ENCODE data around the gene AKAP5. TPM values are rescaled to one million over a fixed set of nuclear protein-coding genes. Genes with fewer than 3 reads are reported as not detected.

Gene AKAP5
- total and polyA plus RNA-seq, 2 of the 8 experiments (the other 6 are each of a cell fraction or from before 2014, with no cell fraction given) = 0.50 to 3.8 TPM

- H3K56ac ChIP-seq (replicated peaks; ENCODE audit: insufficient read length, low read depth, low read length) = peak overlapping the region; percentile 81
- no peak overlapping the region for H3K23ac ChIP-seq (ENCODE audit: insufficient read length)
- CTCF ChIA-PET (ENCODE audit: partially characterized antibody) = interaction anchor here (0.6 to 1.7 kb wide), 8 partner anchors 9 to 268 kb away, joined by 3 to 4 read pairs (median 3); no protein-coding TSS in a partner anchor
- H3K23me2 ChIP-seq (ENCODE audit: low read depth, low read length) = peaks cover 19% of the 10 kb centered on the region
- H4K5ac ChIP-seq (ENCODE audit: insufficient read length, low read depth, low read length) = peak overlapping the region; percentile 91
- H2BK20ac ChIP-seq (ENCODE audit: low read length) = no peak overlapping the region
- FAIRE-seq (no peak), DNase-seq (ENCODE audit: low read depth in 1 of 2, low spot score in 2 of 2) (no peak)
- peak overlapping the region; percentile 96 for H2BK5ac ChIP-seq (ENCODE audit: low read depth, low read length)
- POLR2A ChIA-PET (ENCODE audit: partially characterized antibody) = interaction anchor here (0.7 to 4.4 kb wide), 11 partner anchors 8 to 206 kb away, joined by 3 to 52 read pairs (median 3); partner anchors contain the start of genes AKAP5 and HSPA2
- TF ChIP-seq PHF8 (conservative IDR thresholded peaks at IDR 0.05; ENCODE audit: low read depth, low read length) (no peak), SIN3A (conservative IDR thresholded peaks at IDR 0.05 in 1 of 2, IDR thresholded peaks at IDR 0.05 in 1 of 2; ENCODE audit: low read depth in 1 of 2, low read length in 2 of 2) (peak in 1 of 2 experiments; percentile 44; a peak in 1 of 4 replicates), GABPA (IDR thresholded peaks at IDR 0.05; ENCODE audit: borderline replicate concordance, insufficient read depth, low read length) (0 out of 2 replicates have a peak, but pooled peaks have one; percentile 8)
- peaks cover 2 to 10% (median 8%) of the 10 kb centered on the region in 4 experiments; a peak in 4 of 7 replicates for H3K4me1 ChIP-seq (replicated peaks in 1 of 4; ENCODE audit: control insufficient read depth in 3 of 4, insufficient read depth in 4 of 4, low read length in 3 of 4)
- H2AFZ ChIP-seq (ENCODE audit: low read length) = peak overlapping the region; percentile 21; the same call in 1 of the 2 replicates
- H3K18ac ChIP-seq (ENCODE audit: extremely low read depth, low read length) = no peak overlapping the region; the same call in 1 of the 2 replicates
- peaks cover 11 to 63% of the 10 kb centered on the region in 2 experiments; a peak in 3 of 4 replicates for H3K79me2 ChIP-seq (ENCODE audit: control insufficient read depth in 1 of 2, insufficient read depth in 2 of 2, low read length in 2 of 2)
- no peaks in the 10 kb centered on the region; a peak in 1 of 8 replicates for H3K36me3 ChIP-seq (ENCODE audit: control insufficient read depth in 2 of 4, insufficient read depth in 4 of 4, low read length in 3 of 4)
- peak overlapping the region; percentile 68 to 93 (median 78) for H3K4me3 ChIP-seq (ENCODE audit: extremely low read depth in 1 of 4, insufficient read depth in 2 of 4, low read depth in 3 of 4, low read length in 4 of 4)
- 10% methylated on average over 29 of the region's 29 CpGs; no CpG with 5 or more reads in 1 of the 2 experiments for WGBS, 2 experiments (ENCODE audit: extremely low coverage in 1 of 2, insufficient coverage in 1 of 2, insufficient read length in 1 of 2, insufficient replicate concordance in 2 of 2, low coverage in 1 of 2, low lambda C conversion rate in 2 of 2, missing lambda C conversion rate in 1 of 2)
- peak overlapping the region; percentile 75 to 96 (median 96) for H3K9ac ChIP-seq (replicated peaks in 1 of 4; ENCODE audit: extremely low read depth in 1 of 4, low read depth in 3 of 4, low read length in 3 of 4)
- H4K8ac ChIP-seq (ENCODE audit: extremely low read depth, insufficient read depth, low read length) = peak overlapping the region; percentile 99; the same call in 1 of the 2 replicates
- peak overlapping the region; percentile 3 for H2BK12ac ChIP-seq (ENCODE audit: low read depth, low read length)
- peak overlapping the region; percentile 97 for H3K4me2 ChIP-seq (ENCODE audit: insufficient read depth in 1 of 2, low read depth in 2 of 2, low read length in 2 of 2)
- no peak overlapping the region for H2BK15ac ChIP-seq (ENCODE audit: low read length)
- H2AK5ac ChIP-seq (ENCODE audit: low read depth, low read length) = no peak overlapping the region
- peak overlapping the region; percentile 73 for H2BK120ac ChIP-seq (replicated peaks; ENCODE audit: low read depth, low read length)
- peaks cover 3 to 6% of the 10 kb centered on the region in 2 experiments for H4K20me1 ChIP-seq (replicated peaks in 1 of 2; ENCODE audit: control insufficient read depth in 1 of 2, insufficient read depth in 2 of 2, low read length in 2 of 2)
- H3K14ac ChIP-seq (ENCODE audit: insufficient read length) = peak overlapping the region; percentile 70
- peak overlapping the region; percentile 80 for H3K4ac ChIP-seq (replicated peaks; ENCODE audit: insufficient read length, low read depth, low read length)
- H3K27ac ChIP-seq (ENCODE audit: low read depth, low read length) = peak overlapping the region; percentile 96
- H3K9me3 ChIP-seq (ENCODE audit: insufficient read depth in 2 of 2, low read depth in 1 of 2, low read length in 1 of 2) = no peaks in the 10 kb centered on the region
- peaks cover 6% of the 10 kb centered on the region for H3K79me1 ChIP-seq (ENCODE audit: low read depth, low read length)
- H4K91ac ChIP-seq (replicated peaks; ENCODE audit: insufficient read length, low read length) = peak overlapping the region; percentile 34
- H3K27me3 ChIP-seq (replicated peaks in 1 of 4; ENCODE audit: control insufficient read depth in 3 of 4, extremely low read depth in 1 of 4, insufficient read depth in 3 of 4, low read length in 3 of 4) = no peaks in the 10 kb centered on the region
Measured at GRCh38 chr14:64502887-64503433, 37.7 kb downstream of the AKAP5 start.
